HepG2 (cell line): ENCODE results near the gene TEX14. TPM values are rescaled to one million over a fixed set of nuclear protein-coding genes. Genes with fewer than 3 reads are reported as not detected.

ENCODE experiments used
- ARID5B ChIP-seq: IDR thresholded peaks from 2 replicates; pipeline ENCODE4 v1.4.0; 2020; ENCODE audit warnings: mild to moderate bottlenecking, missing genetic modification reagents
- ATRX ChIP-seq: sonication (generic); formaldehyde crosslinking; IDR thresholded peaks from 2 replicates; pipeline ENCODE4 v1.4.0; 2020; ENCODE audit warnings: missing genetic modification reagents, borderline replicate concordance
- CENPBD1 ChIP-seq: sonication (generic); formaldehyde crosslinking; IDR thresholded peaks from 2 replicates; pipeline ENCODE4 v1.8.0; 2022; ENCODE audit warnings: missing genetic modification reagents, low read depth, mild to moderate bottlenecking, borderline replicate concordance
- FOSL2 ChIP-seq: sonication (generic); formaldehyde crosslinking; IDR thresholded peaks from 2 replicates; pipeline ENCODE4 v1.4.0; 2020; ENCODE audit warnings: missing genetic modification reagents
- FOXM1 ChIP-seq: sonication (generic); formaldehyde crosslinking; IDR thresholded peaks from 2 replicates; pipeline ENCODE4 v1.5.0; 2020; ENCODE audit warnings: missing genetic modification reagents
- HNRNPUL1 ChIP-seq: fragments of 200-400 bp; formaldehyde crosslinking; IDR thresholded peaks from 2 replicates; pipeline ENCODE4 v1.6.1; 2017; ENCODE audit warnings: low read depth, mild to moderate bottlenecking, low read length, moderate library complexity
- HOXD1 ChIP-seq: sonication (generic); formaldehyde crosslinking; IDR thresholded peaks from 2 replicates; pipeline ENCODE4 v1.5.0; 2020; ENCODE audit warnings: missing genetic modification reagents
- NCOA5 ChIP-seq: sonication (generic); formaldehyde crosslinking; IDR thresholded peaks from 2 replicates; pipeline ENCODE4 v1.4.0; 2020; ENCODE audit warnings: missing genetic modification reagents
- PAX8 ChIP-seq: sonication (generic); formaldehyde crosslinking; IDR thresholded peaks from 2 replicates; pipeline ENCODE4 v1.8.0; 2022; ENCODE audit warnings: mild to moderate bottlenecking, missing genetic modification reagents, borderline replicate concordance
- RFXAP ChIP-seq: sonication (generic); formaldehyde crosslinking; IDR thresholded peaks from 2 replicates; pipeline ENCODE4 v1.4.0; 2020; ENCODE audit warnings: missing genetic modification reagents, borderline replicate concordance
- SMC3 ChIP-seq: IDR thresholded peaks from 2 replicates; pipeline ENCODE4 v1.6.1; 2011; ENCODE audit warnings: low read length, improper control_type of control experiment
- SRF ChIP-seq: IDR thresholded peaks from 2 replicates; pipeline ENCODE4 v1.6.1; 2011; ENCODE audit warnings: mild to moderate bottlenecking, low read depth, low read length, moderate library complexity
- TERF1 ChIP-seq: sonication (generic); formaldehyde crosslinking; IDR thresholded peaks from 2 replicates; pipeline ENCODE4 v1.8.0; 2022; ENCODE audit warnings: mild to moderate bottlenecking, missing genetic modification reagents, moderate library complexity
- TGIF2 ChIP-seq: IDR thresholded peaks from 2 replicates; pipeline ENCODE4 v1.6.1; 2016; ENCODE audit warnings: control low read depth, missing compliant biosample characterization
- THAP8 ChIP-seq: sonication (generic); formaldehyde crosslinking; IDR thresholded peaks from 2 replicates; pipeline ENCODE4 v1.5.1; 2020; ENCODE audit warnings: missing genetic modification reagents, mild to moderate bottlenecking, borderline replicate concordance
- ZBTB38 ChIP-seq: sonication (generic); formaldehyde crosslinking; IDR thresholded peaks from 2 replicates; pipeline ENCODE4 v1.5.1; 2020; ENCODE audit warnings: mild to moderate bottlenecking, missing genetic modification reagents
- ZFAT ChIP-seq: sonication (generic); formaldehyde crosslinking; conservative IDR thresholded peaks from 2 replicates; pipeline ENCODE4 v1.8.1; 2023; ENCODE audit warnings: missing genetic modification reagents, inconsistent platforms
- ZFX ChIP-seq: sonication (generic); formaldehyde crosslinking; IDR thresholded peaks from 2 replicates; pipeline ENCODE4 v1.4.0; 2020; ENCODE audit warnings: mild to moderate bottlenecking, low read depth, missing genetic modification reagents, moderate library complexity
- ZNF572 ChIP-seq: sonication (generic); formaldehyde crosslinking; IDR thresholded peaks from 2 replicates; pipeline ENCODE4 v1.5.1; 2020; ENCODE audit warnings: mild to moderate bottlenecking, missing genetic modification reagents
- ZNF670 ChIP-seq: sonication (generic); formaldehyde crosslinking; IDR thresholded peaks from 2 replicates; pipeline ENCODE4 v1.8.0; 2022; ENCODE audit warnings: mild to moderate bottlenecking, missing genetic modification reagents, borderline replicate concordance
- ZNF770 ChIP-seq: sonication (generic); formaldehyde crosslinking; IDR thresholded peaks from 2 replicates; pipeline ENCODE4 v1.5.0; 2020; ENCODE audit warnings: mild to moderate bottlenecking, missing genetic modification reagents
- ZNF773 ChIP-seq: sonication (generic); formaldehyde crosslinking; IDR thresholded peaks from 2 replicates; pipeline ENCODE4 v1.4.0; 2020; ENCODE audit warnings: missing genetic modification reagents, borderline replicate concordance
- ZNF816 ChIP-seq: sonication (generic); formaldehyde crosslinking; IDR thresholded peaks from 2 replicates; pipeline ENCODE4 v1.8.0; 2022; ENCODE audit warnings: missing genetic modification reagents, mild to moderate bottlenecking, borderline replicate concordance
- polyA plus RNA-seq, 8 experiments: library from polyadenylated mRNA; depleted of rRNA in 3 of 8; stranded (reverse) in 7 of 8; unstranded in 1 of 8; fragments of >200 nt; fragmentation: Illumina TruSeq in 4 of 8; extraction: Trizol in 4 of 8; gene quantifications; 2 replicates each; pipeline versions ENCODE4 v1.2.1 to v1.2.3, GENCODE V29; 2011 to 2016; ENCODE audit warnings: low read depth in 4 of 8, missing spikeins in 1 of 8, mixed read lengths in 1 of 8; ENCODE audit not compliant: insufficient read depth in 1 of 8
- total RNA-seq, 5 experiments: library from RNA; depleted of rRNA; stranded (reverse); fragments of >200 nt; fragmentation: Illumina TruSeq; extraction: Trizol; gene quantifications; 2 replicates each; pipeline ENCODE4 v1.2.3, GENCODE V29; 2016; ENCODE audit warnings: low read depth in 1 of 5

Gene TEX14
- total and polyA plus RNA-seq, 2 of the 13 experiments (the other 11 are each of a cell fraction or from before 2014, with no cell fraction given): 0.04 to 0.07 TPM

- TF ChIP-seq ZBTB38 (CRISPR knock-in tag) (no peak), HOXD1 (CRISPR knock-in tag) (no peak), ZNF670 (CRISPR knock-in tag) (no peak), CENPBD1 (CRISPR knock-in tag) (no peak), PAX8 (CRISPR knock-in tag) (no peak), TERF1 (CRISPR knock-in tag) (no peak), HNRNPUL1 (no peak), ZNF572 (CRISPR knock-in tag) (no peak), ZFX (CRISPR knock-in tag) (no peak), ARID5B (CRISPR knock-in tag) (no peak), ZFAT (no peak), ZNF770 (no peak), RFXAP (CRISPR knock-in tag) (no peak), FOSL2 (CRISPR knock-in tag) (0 out of 2 replicates have a peak, but pooled peaks have one; percentile 22), ZNF773 (CRISPR knock-in tag) (no peak), SMC3 (peak; percentile 95), NCOA5 (CRISPR knock-in tag) (no peak), FOXM1 (CRISPR knock-in tag) (no peak), SRF (no peak), THAP8 (CRISPR knock-in tag) (no peak), ATRX (no peak), ZNF816 (no peak), TGIF2 (CRISPR knock-in tag) (0 out of 2 replicates have a peak, but pooled peaks have one; percentile 33)
These were observed 104.1 kb downstream of the TEX14 start (continued) for GRCh38 chr17:58587713-58588117.
